Hematopoietic multipotent progenitor cell treated with erythropoietin and hydrocortisone succinate and interleukin-3 and kit ligand, for 6 days (in vitro differentiated cells): Measurements from ENCODE around the gene OR4D10.
A peak's percentile ranks its signal among the peaks of the same experiment; 100 is the strongest.
"Not testable (repeated sequence)": the region's sequence is repeated elsewhere in the genome, so short reads cannot be mapped to it uniquely, and the experiment has no call there.

Experiments used
- DNase-seq: peaks from one replicate; pipeline ENCODE4 v3.0.0-alpha.2; 2015

The OR4D10 gene

GRCh38 chr11:59473015-59473414 is at the start of gene OR4D10:
Gene OR4D10 (plus strand): TSS chr11:59473315. CDS start chr11:59477430, 4,115 bp downstream.
- no peak for DNase-seq

- DNase-seq = no peak
Measured at GRCh38 chr11:59423835-59424234, 49.3 kb upstream of the OR4D10 start.

- no peak for DNase-seq
Measured at GRCh38 chr11:59425131-59425530, 48.0 kb upstream of the OR4D10 start.

- no peak for DNase-seq
Measured at GRCh38 chr11:59426361-59427067, 46.6 kb upstream of the OR4D10 start, which contains the start of gene OR5A2. Gene OR5A2 (minus strand): TSS chr11:59426413. CDS start chr11:59422953, 3,460 bp downstream.

- no peak for DNase-seq
Measured at GRCh38 chr11:59427068-59427382, 46.1 kb upstream of the OR4D10 start.

DNA sequence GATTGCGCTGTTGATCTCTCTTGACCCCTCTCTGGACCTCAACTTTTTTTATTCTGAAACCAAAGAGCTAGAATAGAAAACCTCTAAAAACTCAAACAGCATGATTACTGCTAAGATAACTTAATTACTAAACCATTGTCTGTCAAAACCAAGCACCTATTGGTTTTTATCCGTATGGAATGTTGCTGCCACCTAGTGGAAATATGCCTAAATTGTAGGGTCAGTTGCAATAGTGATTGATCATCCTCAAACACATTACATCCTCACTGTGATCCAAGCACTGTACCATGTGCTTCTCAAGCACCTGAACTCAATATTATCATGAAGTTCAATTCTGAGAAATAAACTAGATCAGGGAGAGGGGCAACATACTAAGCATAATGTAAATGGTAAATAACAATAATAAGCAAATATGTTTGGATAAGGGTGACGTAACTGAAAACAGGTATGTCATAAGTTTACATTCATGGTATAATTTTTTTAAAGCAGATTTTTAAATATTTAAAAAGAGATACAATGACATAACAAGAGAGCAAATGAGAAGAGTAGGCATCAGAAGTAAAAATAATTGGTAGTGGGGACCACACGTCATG is 43.1 kb upstream of the OR4D10 start:
- DNase-seq = peak; percentile 84

GRCh38 chr11:59436169-59436568 is 36.9 kb upstream of the OR4D10 start, which contains the start of gene OR5A1:
Gene OR5A1 (plus strand): TSS chr11:59436469. CDS start chr11:59443169, 6,700 bp downstream.
- DNase-seq = no peak

DNA sequence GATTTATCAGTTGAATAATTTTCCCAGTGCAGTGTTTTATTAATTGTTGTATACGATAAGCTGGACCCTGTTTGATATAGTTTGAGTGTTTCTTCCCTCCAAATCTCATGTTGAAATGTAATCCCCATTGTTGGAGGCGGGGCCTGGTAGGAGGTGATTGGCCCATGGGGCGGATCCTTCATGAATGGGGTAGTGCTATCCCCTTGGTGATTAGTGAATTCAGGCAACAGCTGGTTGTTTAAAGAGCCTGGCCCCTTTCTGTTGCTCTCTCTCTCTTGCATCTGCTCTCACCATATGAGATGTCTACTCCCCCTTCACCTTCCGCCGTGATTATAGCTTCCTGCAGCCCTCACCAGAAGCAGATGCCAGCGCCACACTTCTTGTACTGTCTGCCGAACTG is 35.3 kb upstream of the OR4D10 start:
- no peak for DNase-seq

DNA sequence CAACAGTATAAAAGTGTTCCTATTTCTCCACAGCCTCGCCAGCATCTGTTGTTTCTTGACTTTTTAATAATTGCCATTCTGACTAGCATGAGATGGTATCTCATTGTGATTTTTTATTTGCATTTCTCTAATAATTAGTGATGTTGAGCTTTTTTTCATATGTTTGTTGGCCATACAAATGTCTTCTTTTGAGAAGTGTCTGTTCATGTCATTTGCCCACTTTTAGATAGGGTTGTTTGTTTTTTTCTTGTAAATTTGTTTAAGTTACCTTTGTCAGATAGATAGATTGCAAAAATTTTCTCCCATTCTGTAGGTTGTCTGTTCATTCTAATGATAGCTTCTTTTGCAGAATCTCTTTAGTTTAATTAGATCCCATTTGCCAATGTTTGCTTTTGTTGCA is 27.5 kb upstream of the OR4D10 start:
- not testable (repeated sequence) for DNase-seq

DNA sequence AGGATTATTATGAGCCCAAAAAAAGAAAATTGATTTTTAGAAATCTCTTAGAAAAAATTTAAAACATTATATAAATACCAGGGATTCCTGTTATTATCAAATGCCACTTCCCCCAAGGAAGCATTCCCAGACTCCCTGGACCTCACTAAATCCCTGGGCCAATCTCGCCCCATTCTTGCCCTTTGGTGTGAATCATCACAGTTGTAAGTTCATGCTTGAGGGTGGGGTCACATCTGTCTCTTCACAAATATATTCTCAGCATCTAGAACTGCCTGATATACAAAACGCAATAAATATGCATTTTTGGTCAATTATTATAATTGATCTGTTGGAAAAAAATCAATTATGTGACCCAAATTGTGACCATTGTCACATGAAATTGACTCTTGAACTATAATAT is 24.6 kb upstream of the OR4D10 start:
- DNase-seq = no peak

GRCh38 chr11:59456661-59457060 is 16.5 kb upstream of the OR4D10 start, which contains the start of gene OR4D6:
Gene OR4D6 (plus strand): TSS chr11:59456961. CDS start chr11:59456961, 0 bp downstream.
- DNase-seq = no peak

- no peak for DNase-seq
Measured at GRCh38 chr11:59459916-59460315, 13.2 kb upstream of the OR4D10 start.

DNA sequence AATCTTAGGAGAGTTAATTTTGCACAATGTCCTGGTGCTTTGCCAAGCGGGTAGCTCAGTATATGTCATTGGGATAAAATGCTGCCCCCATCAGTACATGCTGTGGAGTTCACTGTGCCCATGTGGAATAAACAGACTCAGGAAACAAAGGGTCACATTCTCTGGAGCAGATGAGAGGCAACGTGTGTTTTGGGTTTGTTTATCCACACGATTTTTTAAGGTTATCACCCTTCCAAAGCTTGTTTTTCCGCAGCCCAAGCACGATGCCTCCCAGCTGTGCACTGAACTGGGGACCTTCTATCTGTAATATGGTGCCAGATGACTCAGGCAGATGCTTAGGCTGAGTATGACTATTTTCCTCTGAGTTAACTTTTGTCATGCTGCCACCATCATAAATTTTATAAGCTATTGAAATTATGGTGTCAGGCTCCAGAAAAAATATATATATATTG is 9.9 kb upstream of the OR4D10 start:
- no peak for DNase-seq

- no peak for DNase-seq
Measured at GRCh38 chr11:59475176-59475575, 2.1 kb downstream of the OR4D10 start.

- no peak for DNase-seq
Measured at GRCh38 chr11:59479906-59480305, 6.8 kb downstream of the OR4D10 start.

DNA sequence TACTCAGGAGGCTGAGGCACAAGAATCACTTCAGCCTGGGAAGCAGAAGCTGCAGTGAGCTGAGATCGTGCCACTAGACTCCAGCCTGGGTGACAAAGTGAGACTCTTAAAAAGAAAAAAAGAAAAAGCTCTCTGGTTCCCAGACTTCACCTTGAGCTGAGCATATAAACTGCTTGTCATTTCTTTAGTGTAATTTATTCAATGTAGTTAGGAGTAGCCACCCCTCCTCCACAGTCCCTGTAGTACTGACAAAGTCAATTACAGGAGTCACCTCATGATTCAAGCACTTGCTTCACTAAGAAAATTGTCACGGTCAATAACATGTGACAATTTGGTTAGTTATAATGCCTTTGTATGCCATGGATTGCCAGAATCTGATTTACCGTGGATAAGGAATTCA is 7.2 kb downstream of the OR4D10 start:
- no peak for DNase-seq

- DNase-seq = no peak
Measured at GRCh38 chr11:59501931-59502330, 28.8 kb downstream of the OR4D10 start.

GRCh38 chr11:59503276-59503675 is 30.2 kb downstream of the OR4D10 start, which contains the start of gene OR4D11:
Gene OR4D11 (plus strand): TSS chr11:59503576. CDS start chr11:59503576, 0 bp downstream.
- DNase-seq = no peak

GRCh38 chr11:59510941-59511589 is 38.0 kb downstream of the OR4D10 start, which contains the start of gene OR4D9:
Gene OR4D9 (plus strand): TSS chr11:59511539. CDS start chr11:59514913, 3,374 bp downstream.
- DNase-seq = peak; percentile 63

DNA sequence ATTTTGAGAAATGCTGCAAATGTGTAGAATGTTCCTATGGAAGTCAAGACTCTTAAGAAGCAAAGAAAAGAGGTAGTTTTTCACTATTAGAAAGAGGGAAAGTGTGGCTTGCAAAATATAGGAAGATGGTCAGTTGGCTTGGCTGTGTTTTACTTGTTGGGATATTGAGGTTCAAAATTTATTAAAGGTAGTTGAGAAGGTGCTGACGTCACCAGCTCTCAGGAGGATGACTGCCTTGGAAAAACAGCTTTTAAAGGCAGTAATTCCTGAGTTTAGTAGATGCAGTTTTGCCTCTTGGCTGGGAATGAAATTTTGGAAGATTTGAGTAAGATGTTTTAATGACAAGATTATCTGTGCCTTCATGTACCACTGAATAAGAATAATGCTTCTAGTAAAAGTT is 38.6 kb downstream of the OR4D10 start:
- DNase-seq = no peak

DNA sequence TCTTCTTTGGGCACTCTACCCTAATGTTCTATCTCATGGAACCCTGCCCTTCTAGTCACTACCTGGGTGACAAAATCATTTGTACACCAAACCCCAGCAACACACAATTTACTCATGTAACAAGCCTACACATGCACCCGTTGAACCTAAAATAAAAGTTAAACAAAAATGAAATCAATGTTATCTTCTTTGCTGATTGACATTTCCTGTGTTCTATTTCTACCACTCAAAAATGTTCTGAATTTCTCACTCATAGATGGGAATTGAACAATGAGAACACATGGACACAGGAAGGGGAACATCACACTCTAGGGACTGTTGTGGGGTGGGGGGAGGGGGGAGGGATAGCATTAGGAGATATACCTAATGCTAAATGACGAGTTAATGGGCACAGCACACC is 47.0 kb downstream of the OR4D10 start:
- not testable (repeated sequence) for DNase-seq

DNA sequence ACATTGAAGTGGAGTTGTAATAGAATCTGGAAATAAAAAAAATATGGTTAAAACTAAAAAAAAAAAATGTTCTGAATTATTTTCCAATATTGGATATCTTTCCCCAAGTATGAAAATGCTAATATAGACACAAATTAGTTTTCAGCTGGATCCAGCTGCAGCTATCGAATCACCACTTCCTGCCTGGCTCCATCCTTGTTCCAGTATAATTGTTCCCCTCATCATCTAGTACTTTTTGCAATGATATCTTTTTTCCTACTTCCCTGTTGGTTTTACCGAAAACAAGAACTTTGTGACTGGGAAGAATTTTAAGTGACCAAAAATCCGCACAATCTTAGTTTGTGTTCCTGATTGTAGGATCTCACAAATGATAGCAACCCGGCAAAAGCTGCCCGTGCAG is 47.6 kb downstream of the OR4D10 start:
- DNase-seq = no peak

DNA sequence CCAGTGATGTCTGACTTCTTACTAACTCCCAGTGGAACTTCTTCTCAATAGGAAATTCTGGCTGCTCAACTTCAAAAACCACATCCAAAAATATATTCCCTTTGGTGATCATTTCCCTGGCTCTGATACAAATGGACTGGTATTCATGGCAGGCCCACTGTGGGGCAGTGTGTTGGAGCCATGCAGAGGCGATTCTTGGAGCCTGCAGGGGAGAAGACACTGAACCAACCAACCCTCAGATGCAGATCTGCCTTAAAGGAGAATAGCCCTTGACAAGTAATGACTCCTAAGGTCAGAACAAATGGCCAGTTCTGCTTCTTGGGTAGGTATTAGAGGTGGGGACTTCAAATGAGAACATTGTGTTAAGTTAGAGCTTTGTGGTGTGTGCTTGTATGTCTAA is 50.4 kb downstream of the OR4D10 start:
- peak; percentile 15 for DNase-seq

DNA sequence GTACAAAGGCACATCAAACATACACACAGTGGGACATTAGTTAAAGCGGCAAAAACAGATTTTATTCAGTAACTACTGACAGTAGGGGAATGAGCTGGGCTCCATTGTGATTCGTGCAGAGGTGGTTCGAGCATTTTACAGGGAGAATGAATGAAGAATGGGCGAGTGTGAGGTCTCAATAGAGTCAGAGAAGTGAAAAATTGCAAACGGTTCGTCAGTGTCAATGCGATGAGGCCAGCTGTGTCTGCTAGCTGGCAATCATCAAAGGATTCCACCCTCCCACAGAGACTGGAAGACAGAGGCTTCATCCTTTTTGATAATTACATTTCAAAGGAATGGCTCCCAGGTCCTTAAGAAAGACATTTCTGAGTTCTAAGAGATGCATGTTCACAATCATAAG is 55.6 kb downstream of the OR4D10 start:
- no peak for DNase-seq
